PC-9 (cell line): Measurements from ENCODE around the gene RRN3. TPM values are rescaled to one million over a fixed set of nuclear protein-coding genes. Genes with fewer than 3 reads are reported as not detected.
"Not testable (repeated sequence)": the region's sequence is repeated elsewhere in the genome, so short reads cannot be mapped to it uniquely, and the experiment has no call there.

Source experiments
- BruUV-seq: library from RNA; stranded (reverse); fragments of 400-500 nt; replicated peaks from 2 replicates; lab custom pipeline; 2021; lab: Mats Ljungman, UMichigan
- CTCF ChIA-PET: fragments of 300-600 bp; sonication (Branson Sonifier 250); formaldehyde crosslinking; loops from one replicate; lab custom pipeline; 2022; ENCODE audit warnings: antibody characterized with exemption; lab: Charles Lee
- POLR2A ChIA-PET: fragments of 300-600 bp; sonication (Branson Sonifier 250); formaldehyde crosslinking; loops from one replicate; lab custom pipeline; 2022; ENCODE audit warnings: antibody characterized with exemption; ENCODE audit not compliant: unreplicated experiment; lab: Charles Lee
- DNase-seq, 2 experiments: peaks; one replicate each; pipeline versions ENCODE4 v3.0.0 to v3.0.0-alpha.2; 2015 to 2022; ENCODE audit warnings: mixed read lengths in 1 of 2
- H2AFZ ChIP-seq: fragments of 200-600 bp; sonication (generic); 2 replicates; pipeline ENCODE4 v1.8.1; 2017; ENCODE audit warnings: antibody characterized with exemption
- H3F3A ChIP-seq: fragments of 200-600 bp; sonication (generic); 2 replicates; pipeline ENCODE4 v1.8.1; 2017; ENCODE audit warnings: antibody characterized with exemption, mild to moderate bottlenecking, low read depth; ENCODE audit not compliant: insufficient read depth
- H3K27ac ChIP-seq: fragments of 200-600 bp; sonication (generic); 2 replicates; pipeline ENCODE4 v1.6.1; 2016; ENCODE audit warnings: mixed run types
- H3K27me3 ChIP-seq: fragments of 200-600 bp; sonication (generic); 2 replicates; pipeline ENCODE4 v1.6.1; 2016; ENCODE audit warnings: low read depth, mixed run types; ENCODE audit not compliant: insufficient read depth
- H3K36me3 ChIP-seq: fragments of 200-600 bp; sonication (generic); 2 replicates; pipeline ENCODE4 v1.6.1; 2016; ENCODE audit warnings: low read depth, mixed run types
- H3K4me1 ChIP-seq: fragments of 200-600 bp; sonication (generic); replicated peaks from 2 replicates; pipeline ENCODE4 v1.6.1; 2016; ENCODE audit warnings: mixed run types; ENCODE audit not compliant: insufficient read depth
- H3K4me2 ChIP-seq: fragments of 200-600 bp; sonication (generic); 2 replicates; pipeline ENCODE4 v1.6.1; 2017; ENCODE audit warnings: mixed run types
- H3K4me3 ChIP-seq: fragments of 200-600 bp; sonication (generic); 2 replicates; pipeline ENCODE4 v1.6.1; 2016; ENCODE audit warnings: mixed run types
- H3K79me2 ChIP-seq: fragments of 200-600 bp; sonication (generic); 2 replicates; pipeline ENCODE4 v1.6.1; 2017; ENCODE audit warnings: low read depth, mixed run types
- H3K9me2 ChIP-seq: fragments of 200-600 bp; sonication (generic); 2 replicates; pipeline ENCODE4 v1.8.1; 2017; ENCODE audit warnings: mild to moderate bottlenecking; ENCODE audit not compliant: insufficient read depth
- H3K9me3 ChIP-seq: fragments of 200-600 bp; sonication (generic); 2 replicates; pipeline ENCODE4 v1.8.1; 2016; ENCODE audit warnings: low read depth; ENCODE audit not compliant: insufficient read depth
- H4K20me1 ChIP-seq: fragments of 200-600 bp; sonication (generic); 2 replicates; pipeline ENCODE4 v1.8.1; 2017; ENCODE audit not compliant: insufficient read depth
- CTCF ChIP-seq: fragments of 200-600 bp; sonication (generic); conservative IDR thresholded peaks from 2 replicates; pipeline ENCODE4 v1.6.1; 2017; ENCODE audit warnings: mixed run types, antibody characterized with exemption, mild to moderate bottlenecking, moderate library complexity
- EZH2 ChIP-seq: fragments of 200-600 bp; sonication (generic); IDR thresholded peaks from 2 replicates; pipeline ENCODE4 v1.8.0; 2017; ENCODE audit warnings: antibody characterized with exemption, low read depth
- intact Hi-C: fragments of 100-400 bp; cut with micrococcal nuclease; formaldehyde crosslinking; loops from one replicate; pipeline ENCODE4 v1.10.0; 2022; ENCODE audit not compliant: unreplicated experiment
- total RNA-seq: library from RNA; stranded (reverse); gene quantifications from 2 replicates; pipeline ENCODE4 v1.2.3, GENCODE V29; 2021

Gene RRN3
- total RNA-seq, 1 experiment from 2014 or later, result 29.0 TPM

GRCh38 chr16:15052747-15053476 is 41.2 kb downstream of the RRN3 start:
- Histone ChIP-seq H3K4me3 (no peak overlapping the region), H3K9me3 (no peaks in the 10 kb centered on the region), H3K4me1 (peaks cover 25% of the 10 kb centered on the region), H4K20me1 (no peaks in the 10 kb centered on the region; the same call in 1 of the 2 replicates), H3K4me2 (no peak overlapping the region), H3K27me3 (no peaks in the 10 kb centered on the region), H3K79me2 (peaks cover 12% of the 10 kb centered on the region), H2AFZ (no peak overlapping the region), H3K9me2 (no peaks in the 10 kb centered on the region), H3K36me3 (no peaks in the 10 kb centered on the region), H3K27ac (no peak overlapping the region), H3F3A (peaks cover 21% of the 10 kb centered on the region)
- DNase-seq, result no peak
- intact Hi-C loops, result no loop called here
- POLR2A ChIA-PET, result no interaction called here
- CTCF ChIA-PET, result no interaction called here
- no peak for TF ChIP-seq CTCF
- TF ChIP-seq EZH2, result no peak
- BruUV-seq, result no TSS peak

DNA sequence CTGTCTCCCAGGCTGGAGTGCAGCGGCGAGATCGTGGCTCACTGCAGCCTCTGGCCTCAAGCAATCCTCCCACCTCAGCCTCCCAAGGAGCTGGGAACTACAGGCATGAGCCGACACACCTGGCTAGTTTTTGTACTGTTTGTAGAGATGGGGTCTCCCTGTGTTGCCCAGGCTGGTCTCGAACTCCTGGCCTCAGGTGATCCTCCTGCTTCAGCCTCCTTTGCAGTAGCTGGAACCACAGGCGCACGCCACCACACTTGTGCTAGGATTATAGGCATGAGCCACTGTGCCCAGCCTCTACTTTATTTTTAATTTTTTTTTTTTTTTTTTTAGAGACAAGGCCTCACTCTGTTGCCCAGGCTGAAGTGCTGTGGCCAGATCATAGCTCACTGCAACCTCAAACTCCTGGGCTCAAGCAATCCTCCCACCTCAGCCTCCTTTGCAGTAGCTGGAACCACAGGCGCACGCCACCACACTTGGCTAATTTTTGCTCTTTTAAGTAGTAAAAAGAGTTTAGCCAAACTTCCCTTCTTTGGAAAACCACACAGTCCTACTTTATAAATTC is 42.6 kb downstream of the RRN3 start:
- intact Hi-C loops, result no loop called here
- H3K27ac ChIP-seq, result no peak overlapping the region
- no peak for TF ChIP-seq CTCF
- TF ChIP-seq EZH2, result no peak

DNA sequence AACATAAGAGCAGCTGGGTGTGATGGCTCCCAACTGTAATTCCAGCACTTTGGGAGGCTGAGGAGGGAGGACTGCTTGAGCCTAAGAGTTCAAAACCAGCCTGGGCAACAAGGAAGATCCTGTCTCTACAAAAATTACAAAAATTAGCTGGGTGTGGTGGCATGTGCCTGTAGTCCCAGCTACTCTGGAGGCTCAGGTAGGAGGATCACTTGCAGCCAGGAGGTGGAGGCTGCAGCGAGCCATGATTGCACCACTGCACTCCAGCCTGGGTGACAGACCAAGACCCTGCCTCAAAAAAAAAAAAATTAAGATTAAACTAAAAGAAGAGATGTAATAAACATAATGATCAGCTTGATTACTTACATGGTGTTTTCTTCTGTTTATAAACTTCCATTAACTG is 43.6 kb downstream of the RRN3 start:
- POLR2A ChIA-PET, H3K4me1 ChIP-seq, H2AFZ ChIP-seq, H3K9me3 ChIP-seq, intact Hi-C loops, H4K20me1 ChIP-seq, DNase-seq, H3K27ac ChIP-seq, H3K36me3 ChIP-seq, H3K4me2 ChIP-seq, CTCF ChIA-PET, H3F3A ChIP-seq, BruUV-seq, H3K27me3 ChIP-seq, H3K4me3 ChIP-seq, H3K9me2 ChIP-seq: not testable (repeated sequence)
- H3K79me2 ChIP-seq, result peaks cover 11% of the 10 kb centered on the region

More for the DNA sequence above, 42.6 kb downstream of the RRN3 start:
- no peaks in the 10 kb centered on the region for H3K9me3 ChIP-seq
- H3K4me1 ChIP-seq, result peaks cover 10% of the 10 kb centered on the region
- no peak overlapping the region for H3K4me2 ChIP-seq
- no peaks in the 10 kb centered on the region for H3K9me2 ChIP-seq
- peaks cover 7% of the 10 kb centered on the region; the same call in 1 of the 2 replicates for H3F3A ChIP-seq
- H3K79me2 ChIP-seq, result peaks cover 12% of the 10 kb centered on the region
- no peaks in the 10 kb centered on the region for H3K27me3 ChIP-seq
- H2AFZ ChIP-seq, result no peak overlapping the region
- ChIA-PET CTCF (interaction anchor here (0.6 kb wide), 1 partner anchor 337 kb away, joined by 4 read pairs; no protein-coding TSS in a partner anchor), POLR2A (no interaction called here)
- no peak overlapping the region for H3K4me3 ChIP-seq
- DNase-seq, result no peak
- H4K20me1 ChIP-seq, result no peaks in the 10 kb centered on the region
- H3K36me3 ChIP-seq, result no peaks in the 10 kb centered on the region
- BruUV-seq, result no TSS peak
